ENCODE data around the gene GPR62.
"Not testable (repeated sequence)": the region's sequence is repeated elsewhere in the genome, so short reads cannot be mapped to it uniquely, and the experiment has no call there.

Gene GPR62, protein sequence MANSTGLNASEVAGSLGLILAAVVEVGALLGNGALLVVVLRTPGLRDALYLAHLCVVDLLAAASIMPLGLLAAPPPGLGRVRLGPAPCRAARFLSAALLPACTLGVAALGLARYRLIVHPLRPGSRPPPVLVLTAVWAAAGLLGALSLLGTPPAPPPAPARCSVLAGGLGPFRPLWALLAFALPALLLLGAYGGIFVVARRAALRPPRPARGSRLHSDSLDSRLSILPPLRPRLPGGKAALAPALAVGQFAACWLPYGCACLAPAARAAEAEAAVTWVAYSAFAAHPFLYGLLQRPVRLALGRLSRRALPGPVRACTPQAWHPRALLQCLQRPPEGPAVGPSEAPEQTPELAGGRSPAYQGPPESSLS

DNA sequence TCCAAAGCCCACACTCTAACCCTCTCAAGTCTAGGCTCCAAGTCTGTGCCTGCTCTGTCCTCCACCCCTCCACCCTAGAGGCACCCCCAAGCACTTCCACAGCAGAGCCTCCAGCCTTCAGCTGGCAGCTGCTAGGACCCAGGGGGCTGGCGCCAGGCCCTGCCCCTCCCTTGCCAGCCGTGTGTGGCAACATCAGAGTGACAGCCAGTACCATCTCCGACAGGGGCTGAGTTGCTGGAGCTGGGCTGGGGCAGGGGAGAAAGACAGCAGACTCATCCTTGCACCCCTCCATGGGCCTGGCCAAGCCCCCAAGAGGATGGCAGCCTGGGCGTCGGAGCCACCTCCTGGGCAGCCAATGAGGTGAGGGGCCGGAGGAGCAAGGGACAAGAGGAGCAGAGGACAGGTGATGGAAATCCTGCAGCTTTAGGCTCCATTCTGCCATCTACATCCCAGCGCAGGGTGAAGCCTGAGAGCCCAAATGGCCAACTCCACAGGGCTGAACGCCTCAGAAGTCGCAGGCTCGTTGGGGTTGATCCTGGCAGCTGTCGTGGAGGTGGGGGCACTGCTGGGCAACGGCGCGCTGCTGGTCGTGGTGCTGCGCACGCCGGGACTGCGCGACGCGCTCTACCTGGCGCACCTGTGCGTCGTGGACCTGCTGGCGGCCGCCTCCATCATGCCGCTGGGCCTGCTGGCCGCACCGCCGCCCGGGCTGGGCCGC lies at the start of gene GPR62:
Gene GPR62 (plus strand): TSS at position 207 of the 718 bp plus-strand sequence. CDS start 272 bp downstream, at position 479.
- no peak for DNase-seq (ENCODE audit: extremely low read depth, low read depth)
- TF ChIP-seq, protein P1, sequence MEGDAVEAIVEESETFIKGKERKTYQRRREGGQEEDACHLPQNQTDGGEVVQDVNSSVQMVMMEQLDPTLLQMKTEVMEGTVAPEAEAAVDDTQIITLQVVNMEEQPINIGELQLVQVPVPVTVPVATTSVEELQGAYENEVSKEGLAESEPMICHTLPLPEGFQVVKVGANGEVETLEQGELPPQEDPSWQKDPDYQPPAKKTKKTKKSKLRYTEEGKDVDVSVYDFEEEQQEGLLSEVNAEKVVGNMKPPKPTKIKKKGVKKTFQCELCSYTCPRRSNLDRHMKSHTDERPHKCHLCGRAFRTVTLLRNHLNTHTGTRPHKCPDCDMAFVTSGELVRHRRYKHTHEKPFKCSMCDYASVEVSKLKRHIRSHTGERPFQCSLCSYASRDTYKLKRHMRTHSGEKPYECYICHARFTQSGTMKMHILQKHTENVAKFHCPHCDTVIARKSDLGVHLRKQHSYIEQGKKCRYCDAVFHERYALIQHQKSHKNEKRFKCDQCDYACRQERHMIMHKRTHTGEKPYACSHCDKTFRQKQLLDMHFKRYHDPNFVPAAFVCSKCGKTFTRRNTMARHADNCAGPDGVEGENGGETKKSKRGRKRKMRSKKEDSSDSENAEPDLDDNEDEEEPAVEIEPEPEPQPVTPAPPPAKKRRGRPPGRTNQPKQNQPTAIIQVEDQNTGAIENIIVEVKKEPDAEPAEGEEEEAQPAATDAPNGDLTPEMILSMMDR (IDR thresholded peaks at IDR 0.05; ENCODE audit: low read depth, low read length) = no peak

DNA sequence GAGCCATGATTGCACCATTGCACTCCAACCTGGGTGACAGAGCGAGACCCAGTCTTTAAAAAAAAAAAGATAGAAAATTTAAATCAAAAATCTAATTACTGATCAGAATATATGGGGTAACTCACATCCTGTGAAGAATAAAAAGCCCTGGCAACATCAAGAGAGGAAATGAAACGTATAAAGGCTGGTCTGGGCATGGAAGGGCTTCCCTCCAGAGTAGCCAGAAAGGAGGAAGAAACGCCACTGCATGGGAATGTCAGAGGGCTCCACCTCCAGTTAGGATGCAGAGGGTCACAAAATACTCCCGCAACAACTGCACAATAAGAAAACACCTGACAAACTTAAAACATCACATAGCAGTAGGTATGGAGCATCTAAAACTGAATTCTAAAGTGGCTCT lies 47.2 kb upstream of the GPR62 start:
- DNase-seq (ENCODE audit: extremely low read depth, low read depth) = no peak
- TF ChIP-seq, protein P1 (IDR thresholded peaks at IDR 0.05; ENCODE audit: low read depth, low read length) = no peak

DNA sequence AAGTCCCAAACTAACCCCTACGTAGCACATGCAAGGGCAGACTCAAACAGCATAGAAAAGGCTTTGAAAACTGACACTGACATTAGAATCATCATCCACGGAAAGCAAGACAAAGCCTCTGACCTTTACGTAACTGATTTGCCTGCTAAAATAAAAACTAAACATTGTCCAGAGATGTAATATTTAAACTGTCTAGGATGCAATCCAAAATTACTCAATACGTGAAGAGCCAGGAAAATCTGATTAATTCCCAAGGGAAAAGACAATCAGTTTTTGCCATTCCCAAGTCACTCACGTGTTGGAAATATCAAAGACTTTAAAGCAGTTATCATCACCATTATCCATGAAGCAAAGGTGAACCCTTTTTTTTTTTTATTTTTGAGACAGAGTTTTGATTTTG lies 38.8 kb upstream of the GPR62 start:
- TF ChIP-seq, protein P1 (IDR thresholded peaks at IDR 0.05; ENCODE audit: low read depth, low read length) = no peak
- DNase-seq (ENCODE audit: extremely low read depth, low read depth) = no peak

DNA sequence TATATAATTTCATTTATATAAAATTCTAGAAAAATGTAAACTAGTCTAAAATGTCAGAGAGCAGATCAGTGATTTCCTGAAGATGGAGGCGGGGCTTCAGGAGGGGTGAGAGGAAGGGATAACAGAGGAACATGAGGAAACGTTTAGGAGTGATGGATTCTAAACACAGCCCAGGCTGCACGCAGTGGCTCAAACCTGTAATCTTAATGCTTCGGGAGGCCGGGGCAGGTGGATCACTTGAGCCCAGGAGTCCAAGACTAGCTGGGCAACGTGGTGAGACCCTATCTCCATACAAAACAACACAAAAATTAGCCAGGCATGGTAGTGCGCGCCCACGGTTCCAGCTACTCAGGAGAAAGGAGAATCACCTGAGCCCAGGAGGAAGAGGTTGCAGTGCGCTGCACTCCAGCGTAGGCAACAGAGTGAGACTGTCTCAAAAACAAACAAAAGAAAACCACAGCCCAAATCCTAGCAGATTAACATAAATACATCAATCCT lies 34.1 kb upstream of the GPR62 start:
- TF ChIP-seq, protein P1 (IDR thresholded peaks at IDR 0.05; ENCODE audit: low read depth, low read length) = no peak
- DNase-seq (ENCODE audit: extremely low read depth, low read depth) = no peak

- TF ChIP-seq, protein P1 (IDR thresholded peaks at IDR 0.05; ENCODE audit: low read depth, low read length) = no peak
- no peak for DNase-seq (ENCODE audit: extremely low read depth, low read depth)
These were observed 27.9 kb upstream of the GPR62 start for GRCh38 chr3:51927061-51927977.

DNA sequence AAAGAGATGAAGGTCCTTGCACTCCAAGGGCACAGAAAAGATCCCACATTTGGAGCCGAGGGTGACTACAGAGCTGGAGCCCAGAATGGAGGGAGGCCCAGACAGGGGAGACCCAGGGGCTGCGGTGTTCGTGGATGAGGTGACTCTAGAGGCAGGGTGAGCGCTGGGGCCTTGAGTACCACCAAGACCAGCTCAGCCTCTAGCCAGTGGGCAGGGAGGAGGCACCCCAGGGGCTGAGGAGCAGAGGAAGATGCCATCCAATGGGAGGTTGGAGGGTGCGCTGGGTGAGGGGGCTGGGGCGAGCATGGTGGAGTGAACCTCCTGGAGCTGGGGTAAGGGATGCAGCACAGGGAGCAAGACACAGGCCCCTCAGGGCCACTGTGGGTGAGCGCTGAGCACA lies 26.7 kb upstream of the GPR62 start:
- DNase-seq (ENCODE audit: extremely low read depth, low read depth) = no peak
- TF ChIP-seq, protein P1 (IDR thresholded peaks at IDR 0.05; ENCODE audit: low read depth, low read length) = no peak

DNA sequence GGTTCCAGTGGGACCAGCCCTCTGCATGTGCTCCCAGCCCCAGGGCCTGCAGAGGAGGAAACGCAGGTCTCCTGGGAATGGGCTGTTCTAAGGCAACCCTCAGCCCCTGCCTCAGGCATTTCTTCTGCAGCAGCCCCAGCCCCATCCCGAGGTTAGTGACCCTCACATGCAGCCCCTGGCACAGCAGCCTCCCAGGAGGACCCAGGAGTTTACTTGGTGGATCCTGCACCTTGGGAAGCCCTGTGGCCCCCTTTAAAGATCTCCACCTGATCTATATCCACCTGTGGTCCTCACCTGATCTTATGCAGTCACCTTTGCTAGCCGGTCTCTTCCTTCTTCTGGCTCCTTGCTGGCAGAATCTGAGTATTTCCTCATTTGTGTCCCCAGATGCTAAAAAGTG lies 26.2 kb upstream of the GPR62 start:
- DNase-seq (ENCODE audit: extremely low read depth, low read depth) = not testable (repeated sequence)

All from AG09319 (cell line).